Naive thymus-derived CD8-positive, alpha-beta T cell (primary cell): ENCODE measurements around the gene SLC2A10. TPM values are rescaled to one million over a fixed set of nuclear protein-coding genes. Genes with fewer than 3 reads are reported as not detected.

Experiments
- ATAC-seq, 2 donors: fragments of 150-1000 bp; cut with Tn5 transposase in 1 of 2; sonication (Bioruptor Pico), chemical (Tn5 transposase) in 1 of 2; 1 replicate in 1 of 2; 2 replicates in 1 of 2; pipeline ENCODE4 v1.10.0; 2021; ENCODE audit warnings: mild to moderate bottlenecking in 2 of 2, moderate library complexity in 2 of 2
- POLR2A ChIA-PET: fragments of 350-600 bp; sonication (Branson Sonifier 250); formaldehyde crosslinking; loops from one replicate; lab custom pipeline; 2021; ENCODE audit warnings: antibody characterized with exemption; lab: Charles Lee
- DNase-seq, 10 donors: peaks; one replicate each; pipeline versions ENCODE4 v3.0.0 to v3.0.0-alpha.2; 2020 to 2022
- H3K27ac Mint-ChIP-seq, 10 donors: one replicate each; pipeline ENCODE4 v1.8.0; 2020 to 2022; ENCODE audit warnings: mild to moderate bottlenecking in 10 of 10, mixed read lengths in 10 of 10, moderate library complexity in 4 of 10, inconsistent platforms in 1 of 10
- H3K27me3 Mint-ChIP-seq, 5 donors: one replicate each; pipeline ENCODE4 v1.8.0; 2021 to 2022; ENCODE audit warnings: mixed read lengths in 5 of 5
- H3K36me3 Mint-ChIP-seq, 3 donors: one replicate each; pipeline ENCODE4 v1.8.0; 2020 to 2022; ENCODE audit warnings: mixed read lengths in 3 of 3, mild to moderate bottlenecking in 2 of 3, inconsistent platforms in 1 of 3
- H3K4me1 Mint-ChIP-seq, 4 donors: one replicate each; pipeline ENCODE4 v1.8.0; 2021 to 2022; ENCODE audit warnings: mixed read lengths in 4 of 4
- H3K4me3 Mint-ChIP-seq, 10 donors: one replicate each; pipeline ENCODE4 v1.8.0; 2020 to 2022; ENCODE audit warnings: mild to moderate bottlenecking in 10 of 10, mixed read lengths in 10 of 10, moderate library complexity in 6 of 10, inconsistent platforms in 1 of 10
- H3K9me3 Mint-ChIP-seq, 9 donors: one replicate each; pipeline ENCODE4 v1.8.0; 2020 to 2022; ENCODE audit warnings: mixed read lengths in 9 of 9, mild to moderate bottlenecking in 3 of 9, inconsistent platforms in 1 of 9, moderate library complexity in 1 of 9
- polyA plus RNA-seq, 3 donors: library from polyadenylated mRNA; unstranded; fragments of 300-500 nt; fragmentation: Illumina TruSeq; gene quantifications; one replicate each; pipeline ENCODE4 v1.2.3, GENCODE V29; 2021
- total RNA-seq, 8 experiments: library from RNA in 2 of 8; stranded (reverse) in 2 of 8; gene quantifications; one replicate each; pipeline ENCODE4 v1.2.3 and lab custom pipeline; 2021 to 2026

The SLC2A10 gene
- total RNA-seq (under 1 TPM in 1 of 2 experiments, not detected in 1; 0.83 TPM), polyA plus RNA-seq (not detected), total RNA-seq (lab: John Stamatoyannopoulos, UW) (0 to 0.17 (median 0) reads per million in 6 experiments)

GRCh38 chr20:46709459-46710152 is at the start of gene SLC2A10:
Gene SLC2A10, plus strand, starts transcription at chr20:46709649. Its CDS starts 88 bp downstream, at chr20:46709737.
- POLR2A ChIA-PET: no interaction called here
- DNase-seq: peak in 3 of 10 donors; percentile 7 to 20 (median 10)
- Mint-ChIP-seq H3K36me3 (peaks cover 3 to 13% (median 4%) of the 10 kb centered on the region in 3 donors), H3K27ac (peak within 1 kb of the TSS in 4 of 10 donors; percentile 7 to 55 (median 46)), H3K9me3 (peaks cover 0 to 19% (median 7%) of the 10 kb centered on the region in 9 donors), H3K4me1 (peaks cover 12 to 23% (median 14%) of the 10 kb centered on the region in 4 donors), H3K27me3 (peaks cover 39 to 70% (median 54%) of the 10 kb centered on the region in 5 donors), H3K4me3 (peak within 1 kb of the TSS; percentile 70 to 94 (median 80))
- peak; percentile 75 to 87 for ATAC-seq

DNA sequence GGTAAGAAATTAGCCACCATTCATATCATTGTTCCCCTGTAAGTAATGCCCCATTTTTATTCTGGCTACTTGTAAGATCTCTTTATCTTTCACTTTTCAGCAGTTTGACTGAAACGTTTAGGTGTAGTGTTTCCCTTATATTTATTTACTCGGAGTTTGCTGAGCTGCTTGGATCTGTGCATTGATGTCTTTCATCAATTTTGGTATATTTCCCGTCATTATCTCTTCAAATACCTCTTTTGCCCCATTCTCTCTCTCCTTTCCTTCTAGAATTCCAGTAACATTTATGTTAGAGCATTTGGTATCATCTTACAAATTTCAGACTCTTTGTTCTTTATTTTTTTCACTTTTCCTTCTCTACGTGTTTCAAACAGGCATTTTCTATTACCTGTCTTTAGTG is 49.0 kb upstream of the SLC2A10 start:
- no peak for ATAC-seq
- POLR2A ChIA-PET: no interaction called here
- no peaks in the 10 kb centered on the region for H3K27me3 Mint-ChIP-seq
- H3K4me3 Mint-ChIP-seq: no peak overlapping the region
- H3K36me3 Mint-ChIP-seq: peaks cover 4 to 24% (median 14%) of the 10 kb centered on the region in 3 donors
- H3K27ac Mint-ChIP-seq: no peak overlapping the region
- peaks cover 0 to 13% (median 2%) of the 10 kb centered on the region in 9 donors for H3K9me3 Mint-ChIP-seq
- no peak for DNase-seq
- no peaks in the 10 kb centered on the region for H3K4me1 Mint-ChIP-seq

GRCh38 chr20:46661659-46662058 is 47.8 kb upstream of the SLC2A10 start:
- Mint-ChIP-seq H3K4me1 (no peaks in the 10 kb centered on the region), H3K9me3 (peaks cover 0 to 13% (median 2%) of the 10 kb centered on the region in 9 donors), H3K36me3 (peaks cover 4 to 24% (median 14%) of the 10 kb centered on the region in 3 donors), H3K4me3 (no peak overlapping the region), H3K27ac (no peak overlapping the region), H3K27me3 (no peaks in the 10 kb centered on the region)
- POLR2A ChIA-PET: no interaction called here
- DNase-seq (no peak), ATAC-seq (no peak)

GRCh38 chr20:46663531-46663930 is 45.9 kb upstream of the SLC2A10 start:
- peaks cover 4 to 35% (median 14%) of the 10 kb centered on the region in 3 donors for H3K36me3 Mint-ChIP-seq

GRCh38 chr20:46665602-46666001 is 43.8 kb upstream of the SLC2A10 start:
- H3K36me3 Mint-ChIP-seq: peaks cover 6 to 40% (median 18%) of the 10 kb centered on the region in 3 donors
- DNase-seq (no peak), ATAC-seq (no peak)
- no peaks in the 10 kb centered on the region for H3K27me3 Mint-ChIP-seq
- H3K27ac Mint-ChIP-seq: no peak overlapping the region
- POLR2A ChIA-PET: no interaction called here
- no peak overlapping the region for H3K4me3 Mint-ChIP-seq
- H3K4me1 Mint-ChIP-seq: no peaks in the 10 kb centered on the region
- peaks cover 0 to 15% (median 6%) of the 10 kb centered on the region in 9 donors for H3K9me3 Mint-ChIP-seq

More at GRCh38 chr20:46663531-46663930, 45.9 kb upstream of the SLC2A10 start:
- no peaks in the 10 kb centered on the region for H3K27me3 Mint-ChIP-seq
- no peak overlapping the region for H3K27ac Mint-ChIP-seq
- no peak overlapping the region for H3K4me3 Mint-ChIP-seq
- peaks cover 0 to 13% (median 2%) of the 10 kb centered on the region in 9 donors for H3K9me3 Mint-ChIP-seq
- ATAC-seq (no peak), DNase-seq (no peak)
- no peaks in the 10 kb centered on the region for H3K4me1 Mint-ChIP-seq
- POLR2A ChIA-PET: no interaction called here

GRCh38 chr20:46666306-46666705 is 43.1 kb upstream of the SLC2A10 start:
- POLR2A ChIA-PET: no interaction called here
- DNase-seq (no peak), ATAC-seq (no peak)
- no peaks in the 10 kb centered on the region for H3K27me3 Mint-ChIP-seq
- no peak overlapping the region for H3K4me3 Mint-ChIP-seq
- H3K27ac Mint-ChIP-seq: no peak overlapping the region
- no peaks in the 10 kb centered on the region for H3K4me1 Mint-ChIP-seq
- peaks cover 6 to 37% (median 18%) of the 10 kb centered on the region in 3 donors for H3K36me3 Mint-ChIP-seq
- peaks cover 0 to 17% (median 9%) of the 10 kb centered on the region in 9 donors for H3K9me3 Mint-ChIP-seq

GRCh38 chr20:46666818-46667515 is 42.5 kb upstream of the SLC2A10 start:
- H3K4me1 Mint-ChIP-seq: no peaks in the 10 kb centered on the region
- no peak for ATAC-seq
- H3K9me3 Mint-ChIP-seq: peaks cover 0 to 20% (median 13%) of the 10 kb centered on the region in 9 donors
- DNase-seq: no peak
- H3K27ac Mint-ChIP-seq: no peak overlapping the region
- no peak overlapping the region for H3K4me3 Mint-ChIP-seq
- POLR2A ChIA-PET: no interaction called here
- peaks cover 6 to 35% (median 18%) of the 10 kb centered on the region in 3 donors for H3K36me3 Mint-ChIP-seq
- no peaks in the 10 kb centered on the region for H3K27me3 Mint-ChIP-seq

- peaks cover 0 to 19% (median 11%) of the 10 kb centered on the region in 9 donors for H3K9me3 Mint-ChIP-seq
- POLR2A ChIA-PET: no interaction called here
- no peak overlapping the region for H3K27ac Mint-ChIP-seq
- peaks cover 0 to 7% (median 0%) of the 10 kb centered on the region in 5 donors for H3K27me3 Mint-ChIP-seq
- ATAC-seq (no peak), DNase-seq (no peak)
- H3K4me1 Mint-ChIP-seq: no peaks in the 10 kb centered on the region
- H3K4me3 Mint-ChIP-seq: no peak overlapping the region
- H3K36me3 Mint-ChIP-seq: peaks cover 7 to 29% (median 15%) of the 10 kb centered on the region in 3 donors
Observed at GRCh38 chr20:46670228-46670584, 39.2 kb upstream of the SLC2A10 start.

DNA sequence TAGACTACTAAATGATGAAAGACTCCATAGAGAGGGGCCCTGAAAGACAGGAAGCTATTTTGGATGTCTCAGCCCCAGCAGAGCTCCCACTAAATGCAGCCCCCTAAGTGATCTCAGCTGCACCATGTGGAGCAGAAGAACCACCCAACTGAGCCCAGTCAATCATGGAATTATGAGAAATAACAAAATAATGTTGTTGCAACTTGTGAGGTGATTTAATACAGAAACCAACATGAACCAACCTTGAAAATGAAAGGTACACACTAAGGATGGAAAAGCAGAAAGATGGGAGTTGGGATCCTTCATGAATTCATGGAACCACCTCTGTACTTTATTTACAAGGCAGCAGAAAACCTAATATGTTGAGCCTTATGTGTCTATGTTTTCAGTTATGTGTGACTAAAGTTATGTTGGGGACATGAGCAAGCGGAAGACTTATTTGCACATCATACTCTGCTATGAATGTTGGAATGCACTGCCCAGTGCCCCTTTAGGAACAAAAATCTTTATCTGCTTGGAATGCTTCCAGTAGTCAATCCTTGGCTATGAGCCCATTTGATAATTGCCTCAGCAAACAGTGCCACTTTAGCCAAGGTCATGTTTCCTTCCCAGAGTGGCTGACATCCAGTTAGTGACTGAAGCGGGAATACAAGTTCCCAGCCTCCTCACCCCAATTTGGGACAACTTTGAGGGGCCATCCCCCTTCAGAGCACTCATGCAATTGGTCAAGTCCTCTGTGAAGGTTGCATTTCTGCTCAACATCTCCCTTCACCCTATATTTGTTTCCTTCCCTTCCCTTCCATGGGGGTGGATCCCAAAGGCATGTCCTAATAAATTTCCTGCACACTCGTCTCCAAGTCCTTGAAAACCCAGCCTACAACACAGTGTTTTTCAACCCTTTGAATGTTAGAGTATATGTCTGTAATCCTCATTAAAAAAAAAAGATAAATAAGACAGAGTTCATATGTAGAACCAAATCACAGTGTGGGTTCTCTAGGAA is 38.6 kb upstream of the SLC2A10 start:
- no peak for DNase-seq
- H3K27me3 Mint-ChIP-seq: peaks cover 0 to 7% (median 0%) of the 10 kb centered on the region in 5 donors
- no peak overlapping the region for H3K4me3 Mint-ChIP-seq
- H3K9me3 Mint-ChIP-seq: peaks cover 0 to 19% (median 11%) of the 10 kb centered on the region in 9 donors
- no peak for ATAC-seq
- H3K27ac Mint-ChIP-seq: peak overlapping the region in 1 of 10 donors; percentile 52
- POLR2A ChIA-PET: no interaction called here
- H3K4me1 Mint-ChIP-seq: no peaks in the 10 kb centered on the region
- peaks cover 7 to 29% (median 15%) of the 10 kb centered on the region in 3 donors for H3K36me3 Mint-ChIP-seq

DNA sequence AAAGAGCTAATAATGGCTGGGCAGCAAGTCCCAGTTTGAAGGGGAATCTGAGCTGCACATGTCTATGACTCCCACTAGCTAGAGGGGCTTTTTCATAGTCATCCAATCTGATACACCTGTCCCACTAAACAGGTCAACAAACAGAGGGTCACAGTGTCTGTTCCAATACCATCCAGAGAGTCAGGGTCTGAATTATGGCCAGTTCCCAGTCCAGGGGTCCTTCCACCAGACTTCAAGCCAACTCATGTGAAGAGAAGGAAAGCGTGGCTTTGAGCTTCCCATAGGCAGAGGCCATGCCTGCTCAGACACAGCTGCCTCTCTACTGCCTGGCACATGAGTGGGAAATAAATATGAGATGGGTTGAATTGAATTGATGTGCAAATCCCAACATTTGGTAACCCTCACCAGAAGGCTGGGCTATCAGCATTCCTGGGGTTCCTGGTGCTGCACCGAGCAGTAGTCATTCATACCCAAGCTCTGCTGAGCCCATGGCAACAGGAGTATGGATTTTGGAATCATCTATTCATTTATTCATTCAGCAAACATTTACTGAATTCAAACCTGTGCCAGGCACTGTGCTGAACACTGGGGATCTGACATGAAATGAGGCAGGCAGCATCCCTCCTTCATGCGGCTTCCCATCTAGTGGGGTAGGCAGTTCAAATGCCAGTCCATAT is 37.4 kb upstream of the SLC2A10 start:
- peaks cover 7 to 29% (median 15%) of the 10 kb centered on the region in 3 donors for H3K36me3 Mint-ChIP-seq
- no peak for DNase-seq
- ATAC-seq: no peak
- POLR2A ChIA-PET: interaction anchor here (0.6 kb wide), 1 partner anchor 684 kb away, joined by 3 read pairs; no protein-coding TSS in a partner anchor
- peaks cover 0 to 7% (median 0%) of the 10 kb centered on the region in 5 donors for H3K27me3 Mint-ChIP-seq
- H3K4me1 Mint-ChIP-seq: no peaks in the 10 kb centered on the region
- H3K4me3 Mint-ChIP-seq: no peak overlapping the region
- H3K9me3 Mint-ChIP-seq: peaks cover 0 to 19% (median 11%) of the 10 kb centered on the region in 9 donors
- no peak overlapping the region for H3K27ac Mint-ChIP-seq

- no peak overlapping the region for H3K27ac Mint-ChIP-seq
- POLR2A ChIA-PET: no interaction called here
- no peaks in the 10 kb centered on the region for H3K4me1 Mint-ChIP-seq
- H3K36me3 Mint-ChIP-seq: peaks cover 7 to 25% (median 15%) of the 10 kb centered on the region in 3 donors
- no peak for ATAC-seq
- no peak for DNase-seq
- peaks cover 0 to 7% (median 0%) of the 10 kb centered on the region in 5 donors for H3K27me3 Mint-ChIP-seq
- H3K4me3 Mint-ChIP-seq: no peak overlapping the region
- peaks cover 0 to 19% (median 11%) of the 10 kb centered on the region in 9 donors for H3K9me3 Mint-ChIP-seq
Observed at GRCh38 chr20:46672543-46673148, 36.8 kb upstream of the SLC2A10 start.
